ENCODE measurements around the gene NELFA.
"Not testable (repeated sequence)": the region's sequence is repeated elsewhere in the genome, so short reads cannot be mapped to it uniquely, and the experiment has no call there.

DNA sequence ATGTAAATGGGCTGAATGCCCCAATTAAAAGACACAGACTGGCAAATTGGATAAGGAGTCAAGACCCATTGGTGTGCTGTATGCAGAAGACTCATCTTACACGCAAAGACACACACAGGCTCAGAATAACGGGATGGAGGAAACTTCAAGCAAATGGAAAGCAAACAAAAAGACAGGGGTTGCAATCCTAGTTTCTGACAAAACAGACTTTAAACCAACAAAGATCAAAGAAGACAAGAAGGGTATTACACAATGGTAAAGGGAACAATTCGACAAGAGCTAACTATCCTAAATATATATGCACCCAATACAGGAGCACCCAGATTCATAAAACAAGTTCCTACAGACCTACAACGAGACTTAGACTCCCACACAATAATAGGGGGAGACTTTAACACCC, 9.5 kb downstream of the NELFA start:
- not testable (repeated sequence) for TF ChIP-seq SUZ12 (IDR thresholded peaks at IDR 0.05; ENCODE audit: extremely low read depth, insufficient read depth, insufficient read length); ZNF274 (IDR thresholded peaks at IDR 0.05; ENCODE audit: low read depth, low read length); YY1 (IDR thresholded peaks at IDR 0.05; ENCODE audit: insufficient read depth, insufficient read length)
